ENCODE measurements around the gene AKR1E2.

Gene AKR1E2

GRCh38 chr10:4845766-4846165 lies 19.8 kb downstream of the AKR1E2 start:
- no peak for DNase-seq (ENCODE audit: low read depth in 3 of 3)

- DNase-seq (ENCODE audit: low read depth in 3 of 3): no peak
Observed at GRCh38 chr10:4846775-4847174, 20.8 kb downstream of the AKR1E2 start.

GRCh38 chr10:4847561-4848355 lies 21.8 kb downstream of the AKR1E2 start:
- no peak for DNase-seq (ENCODE audit: low read depth in 3 of 3)

- no peak for DNase-seq (ENCODE audit: low read depth in 3 of 3)
Observed at GRCh38 chr10:4848356-4849041, 22.5 kb downstream of the AKR1E2 start.

- DNase-seq (ENCODE audit: low read depth in 3 of 3): no peak
Observed at GRCh38 chr10:4849042-4849402, 23.0 kb downstream of the AKR1E2 start.

GRCh38 chr10:4849555-4850242 lies 23.7 kb downstream of the AKR1E2 start:
- DNase-seq (ENCODE audit: low read depth in 3 of 3): peak; percentile 64 to 85 (median 72)

- no peak for DNase-seq (ENCODE audit: low read depth in 3 of 3)
Observed at GRCh38 chr10:4850397-4850796, 24.4 kb downstream of the AKR1E2 start.

- DNase-seq (ENCODE audit: low read depth in 3 of 3): no peak
Observed at GRCh38 chr10:4851176-4851575, 25.2 kb downstream of the AKR1E2 start.

- DNase-seq (ENCODE audit: low read depth in 3 of 3): no peak
Observed at GRCh38 chr10:4851846-4852245, 25.8 kb downstream of the AKR1E2 start.

- no peak for DNase-seq (ENCODE audit: low read depth in 3 of 3)
Observed at GRCh38 chr10:4865945-4866661, 40.1 kb downstream of the AKR1E2 start.

GRCh38 chr10:4867109-4867519 lies 41.1 kb downstream of the AKR1E2 start:
- no peak for DNase-seq (ENCODE audit: low read depth in 3 of 3)

- DNase-seq (ENCODE audit: low read depth in 3 of 3): no peak
Observed at GRCh38 chr10:4867520-4868356, 41.7 kb downstream of the AKR1E2 start.

- DNase-seq (ENCODE audit: low read depth in 3 of 3): no peak
Observed at GRCh38 chr10:4868357-4868657, 42.3 kb downstream of the AKR1E2 start.

GRCh38 chr10:4882704-4883078 lies 56.7 kb downstream of the AKR1E2 start:
- no peak for DNase-seq (ENCODE audit: low read depth in 3 of 3)

GRCh38 chr10:4883079-4883739 lies 57.2 kb downstream of the AKR1E2 start:
- DNase-seq (ENCODE audit: low read depth in 3 of 3): no peak

- DNase-seq (ENCODE audit: low read depth in 3 of 3): no peak
Observed at GRCh38 chr10:4885162-4885561, 59.2 kb downstream of the AKR1E2 start.

- no peak for DNase-seq (ENCODE audit: low read depth in 3 of 3)
Observed at GRCh38 chr10:4887501-4887900, 61.5 kb downstream of the AKR1E2 start.

GRCh38 chr10:4888236-4888635 lies 62.2 kb downstream of the AKR1E2 start:
- no peak for DNase-seq (ENCODE audit: low read depth in 3 of 3)

GRCh38 chr10:4889959-4890358 lies 64.0 kb downstream of the AKR1E2 start:
- DNase-seq (ENCODE audit: low read depth in 3 of 3): no peak

- DNase-seq (ENCODE audit: low read depth in 3 of 3): no peak
Observed at GRCh38 chr10:4892681-4893080, 66.7 kb downstream of the AKR1E2 start.

GRCh38 chr10:4894335-4894734 lies 68.3 kb downstream of the AKR1E2 start:
- DNase-seq (ENCODE audit: low read depth in 3 of 3): no peak
